Measurements from ENCODE around the gene GDAP1L1. TPM values are rescaled to one million over a fixed set of nuclear protein-coding genes. Genes with fewer than 3 reads are reported as not detected.

Gene GDAP1L1
- total RNA-seq, 1 experiment from 2014 or later = 0.54 TPM

DNA sequence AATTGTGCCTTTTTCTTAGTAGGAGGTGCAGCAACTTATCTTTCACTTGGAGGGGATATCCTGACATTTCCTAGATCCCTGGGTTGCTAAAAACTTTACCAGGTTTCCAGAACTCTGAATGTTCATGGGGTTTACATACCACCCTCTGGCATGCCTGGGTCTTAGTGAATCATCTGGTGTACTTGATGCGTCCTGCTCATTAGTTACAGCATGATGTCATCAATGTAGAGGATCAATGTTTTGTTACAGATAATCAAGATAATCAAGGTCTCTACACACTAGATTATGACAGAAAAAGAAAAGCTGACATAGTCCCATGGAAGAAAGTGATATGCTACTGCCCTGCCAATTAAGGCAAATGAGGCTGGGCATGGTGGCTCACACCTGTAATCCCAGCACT lies 36.9 kb downstream of the GDAP1L1 start:
- no peak for DNase-seq (ENCODE audit: low spot score)
- BruUV-seq (replicated peaks) = no TSS peak
- H3K4me3 ChIP-seq (ENCODE audit: low read depth, low read length, poor library complexity, severe bottlenecking) = no peak overlapping the region
- H3K9me3 ChIP-seq (ENCODE audit: low read depth, low read length, poor library complexity, severe bottlenecking) = no peaks in the 10 kb centered on the region
- TF ChIP-seq, protein P1, sequence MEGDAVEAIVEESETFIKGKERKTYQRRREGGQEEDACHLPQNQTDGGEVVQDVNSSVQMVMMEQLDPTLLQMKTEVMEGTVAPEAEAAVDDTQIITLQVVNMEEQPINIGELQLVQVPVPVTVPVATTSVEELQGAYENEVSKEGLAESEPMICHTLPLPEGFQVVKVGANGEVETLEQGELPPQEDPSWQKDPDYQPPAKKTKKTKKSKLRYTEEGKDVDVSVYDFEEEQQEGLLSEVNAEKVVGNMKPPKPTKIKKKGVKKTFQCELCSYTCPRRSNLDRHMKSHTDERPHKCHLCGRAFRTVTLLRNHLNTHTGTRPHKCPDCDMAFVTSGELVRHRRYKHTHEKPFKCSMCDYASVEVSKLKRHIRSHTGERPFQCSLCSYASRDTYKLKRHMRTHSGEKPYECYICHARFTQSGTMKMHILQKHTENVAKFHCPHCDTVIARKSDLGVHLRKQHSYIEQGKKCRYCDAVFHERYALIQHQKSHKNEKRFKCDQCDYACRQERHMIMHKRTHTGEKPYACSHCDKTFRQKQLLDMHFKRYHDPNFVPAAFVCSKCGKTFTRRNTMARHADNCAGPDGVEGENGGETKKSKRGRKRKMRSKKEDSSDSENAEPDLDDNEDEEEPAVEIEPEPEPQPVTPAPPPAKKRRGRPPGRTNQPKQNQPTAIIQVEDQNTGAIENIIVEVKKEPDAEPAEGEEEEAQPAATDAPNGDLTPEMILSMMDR (conservative IDR thresholded peaks at IDR 0.05; ENCODE audit: low read depth, low read length) = no peak
- TF ChIP-seq EZH2 (IDR thresholded peaks at IDR 0.05; ENCODE audit: borderline replicate concordance, low read depth, low read length, poor library complexity, severe bottlenecking) = no peak
- no peaks in the 10 kb centered on the region for H3K27me3 ChIP-seq (replicated peaks; ENCODE audit: insufficient read depth, low read depth, low read length, poor library complexity)
- H3K36me3 ChIP-seq (ENCODE audit: insufficient read depth, low read length, poor library complexity, severe bottlenecking) = no peaks in the 10 kb centered on the region
- ChIA-PET POLR2A (ENCODE audit: low non-redundant PET) (no interaction called here), CTCF (no interaction called here)
- H3K4me1 ChIP-seq (ENCODE audit: insufficient read depth, low read length, poor library complexity, severe bottlenecking) = no peaks in the 10 kb centered on the region
- H3K27ac ChIP-seq (ENCODE audit: low read depth, low read length, poor library complexity, severe bottlenecking) = no peak overlapping the region
- intact Hi-C loops (cut with micrococcal nuclease; ENCODE audit: unreplicated experiment) = no loop called here

- Histone ChIP-seq H3K27me3 (replicated peaks; ENCODE audit: insufficient read depth, low read depth, low read length, poor library complexity) (no peaks in the 10 kb centered on the region), H3K36me3 (ENCODE audit: insufficient read depth, low read length, poor library complexity, severe bottlenecking) (no peaks in the 10 kb centered on the region), H3K4me3 (ENCODE audit: low read depth, low read length, poor library complexity, severe bottlenecking) (no peak overlapping the region), H3K27ac (ENCODE audit: low read depth, low read length, poor library complexity, severe bottlenecking) (no peak overlapping the region), H3K4me1 (ENCODE audit: insufficient read depth, low read length, poor library complexity, severe bottlenecking) (no peaks in the 10 kb centered on the region), H3K9me3 (ENCODE audit: low read depth, low read length, poor library complexity, severe bottlenecking) (no peaks in the 10 kb centered on the region)
- BruUV-seq (replicated peaks) = no TSS peak
- POLR2A ChIA-PET (ENCODE audit: low non-redundant PET) = no interaction called here
- CTCF ChIA-PET = no interaction called here
- intact Hi-C loops (cut with micrococcal nuclease; ENCODE audit: unreplicated experiment) = no loop called here
- no peak for TF ChIP-seq EZH2 (IDR thresholded peaks at IDR 0.05; ENCODE audit: borderline replicate concordance, low read depth, low read length, poor library complexity, severe bottlenecking)
- TF ChIP-seq, protein P1 (conservative IDR thresholded peaks at IDR 0.05; ENCODE audit: low read depth, low read length) = no peak
- DNase-seq (ENCODE audit: low spot score) = no peak
Observed at GRCh38 chr20:44287272-44288097, 40.4 kb downstream of the GDAP1L1 start.

DNA sequence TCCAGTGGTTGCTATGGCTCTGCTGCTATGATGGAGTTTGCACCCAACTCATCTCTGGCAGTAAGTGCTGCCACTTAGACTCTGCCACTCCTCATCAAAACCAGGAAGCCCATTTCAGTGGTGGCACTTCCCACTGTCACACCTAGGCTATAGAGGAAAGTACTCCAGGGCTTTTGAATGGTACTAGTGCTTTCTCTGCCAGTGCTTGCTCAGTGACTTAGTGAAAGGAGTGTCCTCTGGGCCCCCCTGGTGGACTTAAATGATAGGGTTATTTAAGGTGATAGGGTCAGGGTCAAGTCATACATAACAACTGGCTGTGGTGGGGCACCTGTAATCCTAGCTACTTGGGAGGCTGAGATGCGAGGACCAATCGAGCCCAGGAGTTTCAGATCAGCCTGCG lies 41.1 kb downstream of the GDAP1L1 start:
- Histone ChIP-seq H3K27ac (ENCODE audit: low read depth, low read length, poor library complexity, severe bottlenecking) (no peak overlapping the region), H3K9me3 (ENCODE audit: low read depth, low read length, poor library complexity, severe bottlenecking) (no peaks in the 10 kb centered on the region), H3K4me3 (ENCODE audit: low read depth, low read length, poor library complexity, severe bottlenecking) (no peak overlapping the region), H3K27me3 (replicated peaks; ENCODE audit: insufficient read depth, low read depth, low read length, poor library complexity) (no peaks in the 10 kb centered on the region), H3K4me1 (ENCODE audit: insufficient read depth, low read length, poor library complexity, severe bottlenecking) (no peaks in the 10 kb centered on the region), H3K36me3 (ENCODE audit: insufficient read depth, low read length, poor library complexity, severe bottlenecking) (no peaks in the 10 kb centered on the region)
- no peak for DNase-seq (ENCODE audit: low spot score)
- POLR2A ChIA-PET (ENCODE audit: low non-redundant PET) = no interaction called here
- CTCF ChIA-PET = no interaction called here
- no TSS peak for BruUV-seq (replicated peaks)
- TF ChIP-seq EZH2 (IDR thresholded peaks at IDR 0.05; ENCODE audit: borderline replicate concordance, low read depth, low read length, poor library complexity, severe bottlenecking) = no peak
- TF ChIP-seq, protein P1 (conservative IDR thresholded peaks at IDR 0.05; ENCODE audit: low read depth, low read length) = no peak
- intact Hi-C loops (cut with micrococcal nuclease; ENCODE audit: unreplicated experiment) = no loop called here

Measured in A673 (cell line).